Mammary epithelial cell (primary cell): ENCODE data around the gene SHLD1.

Experiments used
- EZH2 ChIP-seq: IDR thresholded peaks from 2 replicates; pipeline ENCODE4 v1.6.1; 2012; ENCODE audit warnings: low read length, inconsistent platforms, borderline replicate concordance
- TF ChIP-seq, protein P1 (sequence below), 2 donors: IDR thresholded peaks in 1 of 2; conservative IDR thresholded peaks in 1 of 2; 2 replicates each; pipeline ENCODE4 v1.5.1; 2011 to 2012; ENCODE audit warnings: inconsistent platforms in 2 of 2, low read length in 2 of 2, mild to moderate bottlenecking in 2 of 2, control low read depth in 1 of 2, low read depth in 1 of 2; ENCODE audit not compliant: insufficient read depth in 1 of 2; ENCODE audit errors: extremely low read depth in 1 of 2

- TF ChIP-seq, protein P1, sequence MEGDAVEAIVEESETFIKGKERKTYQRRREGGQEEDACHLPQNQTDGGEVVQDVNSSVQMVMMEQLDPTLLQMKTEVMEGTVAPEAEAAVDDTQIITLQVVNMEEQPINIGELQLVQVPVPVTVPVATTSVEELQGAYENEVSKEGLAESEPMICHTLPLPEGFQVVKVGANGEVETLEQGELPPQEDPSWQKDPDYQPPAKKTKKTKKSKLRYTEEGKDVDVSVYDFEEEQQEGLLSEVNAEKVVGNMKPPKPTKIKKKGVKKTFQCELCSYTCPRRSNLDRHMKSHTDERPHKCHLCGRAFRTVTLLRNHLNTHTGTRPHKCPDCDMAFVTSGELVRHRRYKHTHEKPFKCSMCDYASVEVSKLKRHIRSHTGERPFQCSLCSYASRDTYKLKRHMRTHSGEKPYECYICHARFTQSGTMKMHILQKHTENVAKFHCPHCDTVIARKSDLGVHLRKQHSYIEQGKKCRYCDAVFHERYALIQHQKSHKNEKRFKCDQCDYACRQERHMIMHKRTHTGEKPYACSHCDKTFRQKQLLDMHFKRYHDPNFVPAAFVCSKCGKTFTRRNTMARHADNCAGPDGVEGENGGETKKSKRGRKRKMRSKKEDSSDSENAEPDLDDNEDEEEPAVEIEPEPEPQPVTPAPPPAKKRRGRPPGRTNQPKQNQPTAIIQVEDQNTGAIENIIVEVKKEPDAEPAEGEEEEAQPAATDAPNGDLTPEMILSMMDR (conservative IDR thresholded peaks at IDR 0.05 in 1 of 2, IDR thresholded peaks at IDR 0.05 in 1 of 2; ENCODE audit: extremely low read depth in 1 of 2, insufficient read depth in 1 of 2, low read depth in 1 of 2, low read length in 2 of 2): no peak
- TF ChIP-seq EZH2: no peak
These were observed 18.3 kb upstream of the SHLD1 start for GRCh38 chr20:5731753-5732366.
